ENCODE measurements around the gene ZFAND6.

The ZFAND6 gene

GRCh38 chr15:80180986-80181385, 121.5 kb downstream of the ZFAND6 start:
- FAIRE-seq (no peak), DNase-seq (ENCODE audit: insufficient read length, low spot score) (no peak)
- no peak for TF ChIP-seq PAX5 (IDR thresholded peaks at IDR 0.05; ENCODE audit: insufficient read depth, low read length, severe bottlenecking)
- TF ChIP-seq POU2F2 (IDR thresholded peaks at IDR 0.05; ENCODE audit: low read depth, low read length), result no peak
- TF ChIP-seq POLR2A (IDR thresholded peaks at IDR 0.05; ENCODE audit: low read depth, low read length), result no peak
- TF ChIP-seq SPI1 (IDR thresholded peaks at IDR 0.05; ENCODE audit: low read depth, low read length), result no peak
- TF ChIP-seq POLR2AphosphoS5 (IDR thresholded peaks at IDR 0.05; ENCODE audit: low read depth, low read length), result no peak
- no peak for TF ChIP-seq TAF1 (IDR thresholded peaks at IDR 0.05; ENCODE audit: low read depth, low read length)

- TF ChIP-seq POU2F2 (IDR thresholded peaks at IDR 0.05; ENCODE audit: low read depth, low read length), result no peak
- no peak for TF ChIP-seq POLR2AphosphoS5 (IDR thresholded peaks at IDR 0.05; ENCODE audit: low read depth, low read length)
- no peak for TF ChIP-seq POLR2A (IDR thresholded peaks at IDR 0.05; ENCODE audit: low read depth, low read length)
- TF ChIP-seq TAF1 (IDR thresholded peaks at IDR 0.05; ENCODE audit: low read depth, low read length), result no peak
- TF ChIP-seq SPI1 (IDR thresholded peaks at IDR 0.05; ENCODE audit: low read depth, low read length), result no peak
- TF ChIP-seq PAX5 (IDR thresholded peaks at IDR 0.05; ENCODE audit: insufficient read depth, low read length, severe bottlenecking), result no peak
- no peak for FAIRE-seq
- no peak for DNase-seq (ENCODE audit: insufficient read length, low spot score)
Observed at GRCh38 chr15:80182611-80183261, 123.3 kb downstream of the ZFAND6 start.

- no peak for TF ChIP-seq POU2F2 (IDR thresholded peaks at IDR 0.05; ENCODE audit: low read depth, low read length)
- TF ChIP-seq SPI1 (IDR thresholded peaks at IDR 0.05; ENCODE audit: low read depth, low read length), result no peak
- no peak for TF ChIP-seq POLR2AphosphoS5 (IDR thresholded peaks at IDR 0.05; ENCODE audit: low read depth, low read length)
- TF ChIP-seq PAX5 (IDR thresholded peaks at IDR 0.05; ENCODE audit: insufficient read depth, low read length, severe bottlenecking), result no peak
- no peak for TF ChIP-seq POLR2A (IDR thresholded peaks at IDR 0.05; ENCODE audit: low read depth, low read length)
- TF ChIP-seq TAF1 (IDR thresholded peaks at IDR 0.05; ENCODE audit: low read depth, low read length), result no peak
- DNase-seq (ENCODE audit: insufficient read length, low spot score), result no peak
- FAIRE-seq, result no peak
Observed at GRCh38 chr15:80183306-80183705, 123.8 kb downstream of the ZFAND6 start.

GRCh38 chr15:80183886-80184285, 124.4 kb downstream of the ZFAND6 start:
- no peak for FAIRE-seq
- DNase-seq (ENCODE audit: insufficient read length, low spot score), result no peak
- no peak for TF ChIP-seq POU2F2 (IDR thresholded peaks at IDR 0.05; ENCODE audit: low read depth, low read length)
- TF ChIP-seq POLR2AphosphoS5 (IDR thresholded peaks at IDR 0.05; ENCODE audit: low read depth, low read length), result no peak
- TF ChIP-seq TAF1 (IDR thresholded peaks at IDR 0.05; ENCODE audit: low read depth, low read length), result no peak
- TF ChIP-seq POLR2A (IDR thresholded peaks at IDR 0.05; ENCODE audit: low read depth, low read length), result no peak
- TF ChIP-seq PAX5 (IDR thresholded peaks at IDR 0.05; ENCODE audit: insufficient read depth, low read length, severe bottlenecking), result no peak
- TF ChIP-seq SPI1 (IDR thresholded peaks at IDR 0.05; ENCODE audit: low read depth, low read length), result no peak

- TF ChIP-seq POLR2AphosphoS5 (IDR thresholded peaks at IDR 0.05; ENCODE audit: low read depth, low read length), result no peak
- no peak for TF ChIP-seq SPI1 (IDR thresholded peaks at IDR 0.05; ENCODE audit: low read depth, low read length)
- no peak for TF ChIP-seq POLR2A (IDR thresholded peaks at IDR 0.05; ENCODE audit: low read depth, low read length)
- TF ChIP-seq POU2F2 (IDR thresholded peaks at IDR 0.05; ENCODE audit: low read depth, low read length), result no peak
- TF ChIP-seq PAX5 (IDR thresholded peaks at IDR 0.05; ENCODE audit: insufficient read depth, low read length, severe bottlenecking), result no peak
- no peak for TF ChIP-seq TAF1 (IDR thresholded peaks at IDR 0.05; ENCODE audit: low read depth, low read length)
Observed at GRCh38 chr15:80184554-80184953, 125.1 kb downstream of the ZFAND6 start.

GRCh38 chr15:80185152-80185551, 125.7 kb downstream of the ZFAND6 start:
- FAIRE-seq, result no peak
- no peak for DNase-seq (ENCODE audit: insufficient read length, low spot score)
- TF ChIP-seq POU2F2 (IDR thresholded peaks at IDR 0.05; ENCODE audit: low read depth, low read length) (no peak), POLR2AphosphoS5 (IDR thresholded peaks at IDR 0.05; ENCODE audit: low read depth, low read length) (no peak), PAX5 (IDR thresholded peaks at IDR 0.05; ENCODE audit: insufficient read depth, low read length, severe bottlenecking) (no peak), POLR2A (IDR thresholded peaks at IDR 0.05; ENCODE audit: low read depth, low read length) (no peak), TAF1 (IDR thresholded peaks at IDR 0.05; ENCODE audit: low read depth, low read length) (no peak), SPI1 (IDR thresholded peaks at IDR 0.05; ENCODE audit: low read depth, low read length) (no peak)

More at GRCh38 chr15:80184554-80184953, 125.1 kb downstream of the ZFAND6 start:
- FAIRE-seq, result no peak
- no peak for DNase-seq (ENCODE audit: insufficient read length, low spot score)

GRCh38 chr15:80186066-80186465, 126.6 kb downstream of the ZFAND6 start:
- TF ChIP-seq POLR2AphosphoS5 (IDR thresholded peaks at IDR 0.05; ENCODE audit: low read depth, low read length) (no peak), POLR2A (IDR thresholded peaks at IDR 0.05; ENCODE audit: low read depth, low read length) (no peak), POU2F2 (IDR thresholded peaks at IDR 0.05; ENCODE audit: low read depth, low read length) (no peak), SPI1 (IDR thresholded peaks at IDR 0.05; ENCODE audit: low read depth, low read length) (no peak), PAX5 (IDR thresholded peaks at IDR 0.05; ENCODE audit: insufficient read depth, low read length, severe bottlenecking) (no peak), TAF1 (IDR thresholded peaks at IDR 0.05; ENCODE audit: low read depth, low read length) (no peak)
- DNase-seq (ENCODE audit: insufficient read length, low spot score) (no peak), FAIRE-seq (no peak)

- FAIRE-seq, result no peak
- TF ChIP-seq TAF1 (IDR thresholded peaks at IDR 0.05; ENCODE audit: low read depth, low read length), result no peak
- TF ChIP-seq POLR2AphosphoS5 (IDR thresholded peaks at IDR 0.05; ENCODE audit: low read depth, low read length), result no peak
- no peak for TF ChIP-seq PAX5 (IDR thresholded peaks at IDR 0.05; ENCODE audit: insufficient read depth, low read length, severe bottlenecking)
- TF ChIP-seq POU2F2 (IDR thresholded peaks at IDR 0.05; ENCODE audit: low read depth, low read length), result no peak
- TF ChIP-seq POLR2A (IDR thresholded peaks at IDR 0.05; ENCODE audit: low read depth, low read length), result no peak
- no peak for TF ChIP-seq SPI1 (IDR thresholded peaks at IDR 0.05; ENCODE audit: low read depth, low read length)
- no peak for DNase-seq (ENCODE audit: insufficient read length, low spot score)
Observed at GRCh38 chr15:80186597-80186996, 127.1 kb downstream of the ZFAND6 start.
